ENCODE measurements around the gene STIMATE.
A peak's percentile ranks its signal among the peaks of the same experiment; 100 is the strongest.

STIMATE gene

DNA sequence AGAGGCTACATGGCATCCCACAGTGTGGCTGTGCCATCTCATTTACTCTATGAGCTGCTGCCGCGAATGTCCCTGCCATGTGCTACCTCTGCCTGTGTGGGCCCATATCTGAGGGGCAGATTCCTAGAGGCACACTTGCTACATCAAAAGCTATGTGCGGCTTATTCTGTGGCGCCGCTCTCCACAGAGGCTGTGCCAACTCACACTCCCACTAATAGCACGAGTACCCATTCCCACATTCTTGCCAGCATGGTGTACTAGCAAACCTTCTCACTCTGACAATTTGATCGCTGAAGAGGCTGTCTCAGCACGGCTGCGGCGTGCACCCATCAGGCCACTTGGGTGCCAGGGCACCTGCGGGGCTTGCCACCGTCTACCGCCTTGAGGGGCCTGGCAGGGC is 31.4 kb downstream of the STIMATE start:
- no peak for DNase-seq

DNA sequence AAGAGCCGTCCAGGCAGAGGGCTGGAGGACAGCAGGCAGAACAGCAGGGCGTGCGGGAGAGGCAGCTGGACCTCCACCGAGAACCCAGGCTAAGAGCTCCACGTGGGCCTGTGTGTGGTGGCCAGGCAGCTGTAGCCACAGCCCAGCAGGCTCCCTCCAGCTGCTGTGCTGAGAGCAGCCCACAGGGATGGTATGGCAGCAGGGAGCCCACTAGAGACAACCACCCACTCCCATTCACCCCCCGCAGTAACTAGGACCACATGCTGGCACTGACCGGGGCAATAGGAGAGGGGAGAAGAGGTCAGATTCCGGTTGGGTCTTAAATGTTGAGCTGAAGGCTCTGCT is 37.0 kb downstream of the STIMATE start:
- DNase-seq = no peak

DNA sequence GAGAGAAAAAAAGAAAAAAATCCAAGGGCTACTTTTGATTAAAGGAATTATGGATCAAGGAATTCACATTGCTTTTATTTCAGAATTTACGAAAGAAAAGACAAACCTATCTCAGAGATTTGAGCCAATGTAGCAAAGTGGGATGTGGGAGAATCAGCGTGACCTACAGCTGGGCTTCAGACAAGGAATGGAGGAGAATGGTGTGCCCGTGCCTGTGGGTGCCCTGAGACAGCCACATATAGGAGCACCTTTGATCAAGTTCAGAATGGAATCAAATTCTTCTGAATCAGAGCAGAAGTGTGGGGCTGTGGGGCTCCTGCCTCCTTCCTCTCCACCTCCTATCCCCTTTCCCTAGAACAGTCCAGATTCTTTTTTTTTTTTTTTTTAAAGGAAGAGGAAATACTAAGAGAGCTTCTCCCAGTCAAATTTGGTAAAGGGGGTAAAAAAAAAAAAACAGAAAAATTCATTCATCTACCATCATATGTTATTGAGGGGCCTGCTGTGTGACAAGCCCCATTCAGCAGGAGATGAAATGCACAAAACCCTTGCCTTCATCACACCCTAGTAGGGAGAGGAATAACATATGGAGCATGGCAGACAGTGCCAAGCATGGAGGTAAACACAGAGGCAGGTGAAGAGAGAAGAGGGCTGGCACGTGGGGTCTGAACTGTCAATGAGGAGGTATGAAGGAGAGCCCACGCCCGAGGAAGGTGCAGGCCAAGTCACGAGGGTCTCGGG is 37.5 kb downstream of the STIMATE start:
- DNase-seq = no peak

DNA sequence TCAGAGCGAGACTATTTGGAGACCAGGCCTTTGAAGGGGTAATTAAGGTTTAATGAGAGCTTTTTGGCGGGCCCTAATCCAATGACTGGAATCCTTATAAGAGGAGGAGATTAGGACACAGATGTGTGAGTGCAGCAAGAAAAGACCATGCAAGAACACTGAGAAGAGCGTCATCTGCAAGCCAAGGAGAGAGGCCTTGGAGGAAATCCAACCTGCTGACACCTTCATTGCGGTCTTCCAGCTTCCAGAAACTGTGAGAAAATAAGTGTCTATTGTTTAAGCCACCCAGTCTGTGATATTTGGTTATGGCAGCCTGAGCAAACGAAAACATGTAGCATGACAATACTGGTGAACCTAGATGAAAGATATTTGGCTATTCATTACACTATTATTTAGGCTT is 39.5 kb downstream of the STIMATE start:
- no peak for DNase-seq

DNA sequence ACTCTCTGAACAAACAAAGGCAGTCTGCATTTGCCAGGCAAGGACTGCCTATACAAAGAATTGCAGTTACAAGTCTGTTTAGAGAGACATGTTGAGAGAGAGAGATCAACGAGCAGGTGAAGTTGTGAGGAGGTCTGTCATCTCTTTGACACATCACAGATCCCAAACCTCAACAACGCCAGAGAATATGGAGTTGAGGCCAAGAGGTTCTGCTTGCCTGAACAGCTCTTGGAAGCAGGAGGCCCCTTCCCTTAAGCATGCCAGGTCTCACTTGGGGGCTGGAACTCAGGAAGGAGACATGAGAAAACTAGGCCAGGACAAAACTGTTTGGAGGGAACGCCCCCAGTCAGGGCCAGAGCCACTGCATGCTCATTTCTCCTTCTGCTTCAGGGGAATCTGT is 40.2 kb downstream of the STIMATE start:
- DNase-seq = no peak

DNA sequence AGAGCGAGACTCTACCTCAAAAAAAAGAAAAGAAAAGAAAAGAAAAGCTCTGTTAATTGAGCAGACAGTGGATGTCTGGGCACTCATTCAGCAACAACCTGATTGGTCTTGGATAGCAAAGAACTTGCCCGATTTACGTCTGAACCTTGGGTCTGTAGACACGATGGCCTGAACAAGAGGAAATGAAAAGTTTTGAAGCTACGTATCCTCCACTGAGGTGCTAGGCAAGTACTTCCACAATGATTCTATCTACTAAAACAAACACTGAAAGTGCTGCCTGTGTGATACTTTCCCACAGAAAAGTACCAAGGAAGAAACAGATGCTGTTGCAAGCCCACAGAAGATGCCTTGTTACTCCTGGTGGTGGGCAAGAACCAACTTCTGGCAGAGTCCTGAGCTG is 40.7 kb downstream of the STIMATE start:
- DNase-seq = no peak

DNA sequence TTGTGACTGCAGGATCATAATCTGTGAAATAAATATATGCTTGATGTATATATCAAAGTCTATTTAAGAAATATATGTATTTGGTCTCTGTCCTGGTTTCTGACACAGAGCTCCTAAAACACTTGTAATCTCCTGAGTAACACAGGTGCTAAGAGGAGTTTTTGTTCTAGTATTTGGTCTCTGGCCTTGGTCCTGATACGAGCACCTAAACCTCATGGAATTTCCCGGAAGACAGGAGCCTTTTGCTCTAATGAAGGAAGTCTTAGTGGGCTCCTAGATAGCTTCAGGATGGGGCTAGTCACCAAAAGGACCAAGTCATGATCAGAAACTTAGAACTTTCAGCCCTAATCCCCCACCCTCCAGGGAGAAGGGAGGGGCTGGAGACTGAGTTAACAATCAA is 43.3 kb downstream of the STIMATE start:
- DNase-seq = no peak

DNA sequence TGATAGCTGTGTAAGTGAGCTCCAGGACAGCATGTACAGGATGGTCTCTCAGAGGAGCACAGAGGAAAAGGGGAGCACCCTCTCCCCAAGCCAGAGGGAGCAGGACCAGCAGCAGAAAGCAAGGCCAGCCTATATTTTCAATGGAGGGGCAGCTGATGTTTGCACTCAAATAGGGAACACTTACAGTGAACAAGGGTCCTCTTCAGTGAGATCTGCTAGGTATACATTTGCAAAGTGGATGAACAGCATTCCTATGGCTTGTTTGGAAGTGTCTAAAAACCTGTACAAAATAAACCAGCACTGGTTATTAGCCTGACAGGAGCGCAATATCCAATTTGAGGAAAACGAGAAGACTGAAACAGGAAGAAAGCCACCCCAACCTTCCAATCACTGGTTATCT is 44.9 kb downstream of the STIMATE start:
- DNase-seq = no peak

DNA sequence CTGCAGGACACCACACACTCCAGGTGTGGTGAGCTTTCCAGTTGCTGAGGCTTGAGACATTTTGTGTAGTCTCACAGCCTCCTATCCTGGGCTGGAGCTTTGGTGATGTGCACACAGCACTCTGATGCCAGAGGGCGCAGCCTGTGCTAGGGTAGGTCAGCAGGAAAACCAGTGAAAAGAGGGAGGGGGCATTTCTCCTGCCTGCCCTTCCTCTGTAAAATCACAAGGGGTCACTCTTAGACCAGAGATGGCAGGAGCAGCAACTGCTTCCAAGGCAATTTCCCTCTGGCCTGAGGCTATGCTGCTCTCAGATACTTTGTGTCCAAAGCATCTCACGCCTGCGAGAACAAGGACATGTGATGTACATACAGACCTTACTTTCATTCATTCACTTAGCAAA is 46.0 kb downstream of the STIMATE start:
- DNase-seq = peak; percentile 38

DNA sequence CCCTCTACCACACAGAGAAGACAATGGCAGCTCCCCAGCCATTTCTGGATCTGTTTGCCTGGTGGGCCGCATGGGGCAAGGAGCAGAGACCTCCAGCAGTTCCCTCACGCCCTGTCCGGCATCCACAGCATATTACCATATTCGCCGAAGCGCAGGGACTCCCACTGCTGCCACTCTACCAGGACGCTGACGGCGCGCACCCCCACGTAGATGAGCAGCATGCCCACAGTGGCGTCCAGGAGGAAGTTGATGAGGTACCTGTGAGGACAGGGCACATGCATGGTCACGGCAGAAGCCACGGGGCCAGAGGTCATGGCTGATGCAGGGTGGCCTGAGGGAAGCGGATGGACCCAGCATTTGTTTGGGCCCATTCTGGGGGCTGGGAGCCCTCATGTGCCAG is 47.7 kb downstream of the STIMATE start:
- DNase-seq = no peak

DNA sequence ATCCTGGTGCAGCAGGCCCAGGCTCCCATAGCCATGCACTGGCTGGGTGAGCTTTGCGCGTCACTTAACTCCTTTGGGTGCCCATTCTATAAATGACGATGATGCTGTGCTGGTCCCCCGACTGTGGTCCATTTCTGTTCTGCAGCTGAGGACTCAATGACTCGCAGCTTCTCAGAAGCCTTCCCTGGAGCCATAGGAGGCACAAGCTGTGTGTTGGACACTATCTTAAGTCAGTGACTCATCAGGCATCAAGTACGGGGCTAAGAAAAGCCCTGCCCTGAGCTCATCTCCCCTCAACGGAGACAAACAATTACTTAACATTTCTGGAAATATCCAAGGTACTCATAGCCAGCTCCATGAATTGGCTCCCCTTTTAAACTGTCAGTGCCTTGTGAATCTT is 48.7 kb downstream of the STIMATE start:
- DNase-seq = no peak

DNA sequence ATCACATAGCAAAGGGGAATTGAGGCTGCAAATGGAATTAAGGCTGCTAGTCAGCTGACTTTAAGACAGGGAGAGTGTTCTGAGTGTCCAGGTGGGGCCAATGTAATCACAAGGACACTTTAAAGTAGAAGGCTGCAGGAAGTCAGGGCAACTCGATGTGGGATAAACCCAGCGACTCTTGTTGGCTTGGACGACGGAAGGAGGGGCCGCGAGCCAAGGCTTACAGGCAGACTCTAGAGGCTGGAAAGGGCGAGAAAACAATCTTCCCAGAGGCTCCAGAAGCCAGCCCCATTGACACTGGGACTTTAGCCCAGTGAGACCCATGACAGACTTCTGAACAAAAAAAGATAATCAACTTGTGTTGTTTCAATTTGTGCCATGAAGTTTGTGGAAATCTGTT is 49.6 kb downstream of the STIMATE start:
- no peak for DNase-seq

DNA sequence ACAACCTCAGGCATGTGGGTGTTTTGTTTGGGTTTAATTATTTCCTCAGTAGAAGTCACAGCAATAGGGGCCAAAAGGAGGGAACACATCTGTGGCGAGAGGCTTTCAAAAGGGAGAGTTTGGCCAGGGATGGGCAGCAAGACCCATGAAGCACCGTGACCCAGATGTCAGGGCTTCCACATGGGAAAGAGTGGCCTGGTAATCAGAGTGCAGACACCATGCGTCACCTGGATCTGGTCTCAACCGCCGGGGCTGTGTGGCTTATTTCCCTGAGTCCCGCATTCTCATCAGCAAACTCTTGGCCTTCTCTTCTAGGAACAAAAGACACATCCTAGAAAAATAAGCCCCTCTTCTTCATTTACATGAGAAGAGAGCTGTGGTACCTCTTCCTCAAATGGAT is 50.1 kb downstream of the STIMATE start:
- DNase-seq = no peak

DNA sequence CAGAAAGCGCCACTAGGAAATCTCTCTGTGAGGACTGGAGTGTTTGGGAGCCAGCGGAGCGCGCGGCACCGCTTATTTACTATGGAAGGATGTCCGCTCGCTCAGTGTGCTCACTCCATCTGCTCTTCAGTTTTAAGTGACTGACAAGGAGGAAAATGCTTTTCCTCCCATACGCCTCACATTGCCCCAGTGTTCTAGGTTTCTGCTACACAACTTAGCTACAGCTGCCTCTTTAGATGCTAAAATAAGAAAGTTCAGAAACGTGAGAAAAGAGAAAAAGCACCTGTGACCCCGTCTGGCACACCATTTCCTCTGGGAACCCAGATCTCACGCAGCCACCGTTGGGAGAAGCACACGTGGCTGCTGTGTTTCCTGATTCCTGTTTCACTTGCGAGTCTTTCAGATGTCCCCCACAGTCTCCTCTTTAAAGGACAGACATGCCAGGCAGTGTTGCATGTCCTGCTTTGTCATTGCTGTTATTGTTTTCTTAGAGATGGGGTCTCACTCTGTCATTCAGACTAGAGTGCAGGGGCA is 50.8 kb downstream of the STIMATE start:
- no peak for DNase-seq

DNA sequence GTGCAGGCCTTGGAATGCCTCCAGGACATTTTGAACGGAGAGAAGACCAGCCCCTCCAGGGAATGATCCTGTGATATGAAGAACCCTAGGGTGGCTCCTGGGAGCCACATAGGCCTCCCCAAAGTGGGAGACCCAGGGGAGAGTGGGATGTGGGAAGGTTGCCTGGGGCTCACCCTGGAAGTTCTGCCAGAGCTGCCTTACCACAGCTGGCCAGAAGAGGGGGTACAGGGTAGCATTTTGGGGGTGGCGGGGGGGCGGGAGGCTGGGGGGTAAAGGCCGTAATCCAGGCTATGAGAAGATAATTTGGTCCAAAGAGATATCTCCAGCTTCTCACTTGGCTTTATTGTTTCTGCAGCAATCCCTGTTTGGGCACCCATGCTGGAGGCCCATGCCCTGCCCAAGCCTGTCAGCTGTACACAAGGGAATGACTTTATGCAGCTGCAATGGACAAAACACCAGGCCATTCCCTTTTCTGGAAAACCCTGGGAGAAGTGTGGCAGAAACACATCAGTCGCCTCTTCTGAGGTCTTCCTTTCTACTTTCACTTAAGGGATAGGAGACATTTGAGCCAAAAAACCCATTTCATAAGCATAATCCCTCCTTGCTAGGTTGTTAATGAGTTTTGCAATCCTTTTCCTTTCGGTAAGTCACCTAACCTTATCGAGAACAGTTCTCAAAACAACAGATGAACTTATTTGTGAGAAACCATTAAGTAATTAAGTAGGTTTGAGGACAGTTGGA is 51.5 kb downstream of the STIMATE start:
- no peak for DNase-seq

DNA sequence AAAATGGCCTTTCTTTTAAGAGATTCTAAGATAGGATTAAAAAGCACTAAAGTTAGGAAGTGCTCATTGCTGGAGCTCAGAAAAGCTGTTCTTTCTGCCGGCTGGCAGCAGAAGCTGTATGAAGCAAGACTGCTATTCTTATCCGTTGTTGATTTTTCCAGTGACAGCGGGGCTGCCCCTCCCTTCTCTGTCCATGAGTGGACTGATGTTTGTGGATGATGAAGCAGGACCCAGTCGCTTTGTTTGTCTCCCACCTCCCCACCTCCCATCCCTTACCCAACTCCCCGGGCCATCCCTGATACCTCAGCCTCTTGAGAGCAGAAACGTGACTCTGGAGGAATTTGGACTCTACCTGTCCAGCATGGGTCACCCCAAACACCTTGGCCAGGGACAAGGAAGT is 52.2 kb downstream of the STIMATE start:
- DNase-seq = peak; percentile 37

DNA sequence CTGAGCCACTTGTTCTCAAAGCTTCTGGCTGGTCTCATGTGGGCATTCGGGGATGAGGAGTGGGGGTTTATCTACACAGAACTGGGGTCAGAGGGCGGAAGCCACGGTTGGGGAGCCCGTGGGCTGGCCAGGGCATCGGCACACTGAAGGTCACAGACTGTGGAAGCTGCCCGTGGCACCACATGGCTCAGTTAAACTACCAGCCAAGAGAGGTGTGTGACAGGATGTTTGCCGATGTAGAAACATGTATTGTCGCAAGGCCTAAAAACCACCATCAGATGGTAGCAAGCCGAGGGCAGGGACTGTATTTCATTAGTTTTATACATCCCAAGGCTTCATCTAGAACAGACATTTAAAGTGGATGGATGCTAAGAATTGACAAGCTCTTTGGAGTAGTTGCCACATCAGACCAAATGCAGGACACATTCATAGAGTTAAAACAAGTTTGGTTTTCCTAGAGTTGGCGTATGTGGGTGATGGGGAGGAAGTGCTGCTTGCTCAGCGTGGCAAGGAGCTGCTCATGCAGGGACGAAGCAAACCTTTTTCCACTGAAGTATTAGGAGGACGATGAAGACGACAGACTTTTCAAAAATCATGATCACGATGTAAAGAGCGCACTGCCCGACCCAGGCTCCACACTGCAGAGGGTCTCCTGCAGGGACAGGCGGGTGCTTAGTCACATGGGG is 52.9 kb downstream of the STIMATE start:
- DNase-seq = no peak

DNA sequence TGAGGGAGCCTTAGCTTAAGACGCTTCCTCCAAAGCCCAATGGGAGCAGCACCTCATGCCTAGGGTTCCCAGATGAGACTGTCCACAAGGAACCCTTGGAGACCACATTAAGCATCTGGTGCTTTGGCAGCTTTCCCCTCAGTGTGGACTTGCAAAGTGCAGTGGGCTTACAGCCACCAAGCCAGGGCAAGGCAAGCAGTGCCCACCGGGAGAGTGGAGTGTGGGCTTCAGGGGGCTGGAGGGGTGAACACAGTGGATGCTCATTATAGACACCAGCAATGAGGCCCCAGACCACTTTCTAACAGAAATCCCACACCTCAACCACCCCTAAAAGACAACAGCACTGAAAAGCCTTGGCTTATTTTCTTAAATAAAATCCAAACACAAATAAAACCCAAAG is 53.5 kb downstream of the STIMATE start:
- DNase-seq = no peak

DNA sequence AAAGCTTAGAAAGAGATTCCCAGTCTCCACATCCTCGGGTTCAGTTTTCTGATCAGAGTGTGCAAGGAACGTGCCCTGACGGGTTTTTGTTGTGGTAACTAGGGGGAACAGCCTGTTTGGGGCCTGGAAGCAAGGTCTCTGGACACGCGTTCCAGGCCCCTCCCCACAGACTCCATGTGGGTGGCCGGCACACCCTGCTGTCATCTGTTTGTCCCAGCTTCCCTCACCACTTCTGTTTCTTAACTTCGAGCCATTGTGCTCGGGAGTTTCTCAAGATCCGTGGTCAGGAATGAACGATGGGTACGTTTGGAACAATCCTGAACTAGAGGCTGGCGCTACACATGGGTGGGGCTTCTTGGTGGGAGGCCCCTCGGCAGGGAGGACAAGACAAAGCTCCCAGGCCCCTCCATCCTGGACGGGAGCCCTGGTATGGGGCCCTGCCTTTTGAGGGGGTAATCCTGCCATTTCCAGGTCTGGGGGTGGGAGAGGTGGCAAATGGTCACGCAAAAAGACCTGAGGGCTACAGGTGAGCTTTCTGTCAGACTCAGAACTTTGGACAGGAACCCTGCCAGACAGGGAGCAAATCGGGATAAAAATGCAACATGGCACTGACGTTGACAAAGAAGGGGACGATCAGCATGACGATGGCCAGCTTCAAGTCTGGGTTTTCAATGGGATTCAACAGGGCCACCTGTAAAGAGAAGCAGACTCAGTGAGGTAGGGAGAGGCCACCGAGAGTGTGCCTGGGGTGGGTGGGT is 54.1 kb downstream of the STIMATE start:
- DNase-seq = no peak

DNA sequence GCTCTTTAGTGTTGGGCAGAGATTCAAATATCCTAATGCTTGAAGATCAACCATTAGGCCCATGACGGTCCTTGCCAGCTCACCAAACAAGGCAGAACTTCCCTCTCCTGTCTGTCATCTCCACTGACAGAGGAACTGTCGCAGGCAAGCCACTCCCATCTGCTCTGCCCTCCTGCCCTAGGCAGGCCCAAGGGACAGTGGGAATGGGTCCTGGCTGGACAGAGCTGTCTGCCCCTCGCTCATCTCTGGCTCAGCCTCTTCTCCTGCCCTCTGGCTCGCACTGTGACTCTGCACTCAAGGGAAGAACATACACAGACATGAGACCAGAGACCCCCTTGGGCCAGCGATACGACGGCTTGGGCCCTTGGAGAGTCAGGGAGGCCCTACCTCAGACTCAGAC is 54.9 kb downstream of the STIMATE start:
- DNase-seq = no peak

DNA sequence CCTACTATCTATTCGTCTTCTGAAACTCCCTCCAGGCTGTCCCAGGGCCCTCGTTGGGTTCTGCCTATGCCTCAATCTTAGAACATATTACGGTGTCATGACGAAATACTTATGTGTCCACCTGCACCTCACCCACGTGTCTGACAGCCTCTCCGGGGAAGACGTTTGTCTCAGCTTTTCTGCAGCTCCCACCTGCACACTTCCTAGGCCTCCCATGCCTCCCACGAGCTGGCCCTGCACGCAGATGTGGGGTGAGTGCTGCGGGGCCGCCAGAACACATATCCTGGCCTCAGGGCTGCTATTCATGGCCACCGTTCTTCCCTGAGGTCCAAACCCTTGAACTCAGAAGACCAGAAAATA is 55.4 kb downstream of the STIMATE start:
- DNase-seq = no peak

DNA sequence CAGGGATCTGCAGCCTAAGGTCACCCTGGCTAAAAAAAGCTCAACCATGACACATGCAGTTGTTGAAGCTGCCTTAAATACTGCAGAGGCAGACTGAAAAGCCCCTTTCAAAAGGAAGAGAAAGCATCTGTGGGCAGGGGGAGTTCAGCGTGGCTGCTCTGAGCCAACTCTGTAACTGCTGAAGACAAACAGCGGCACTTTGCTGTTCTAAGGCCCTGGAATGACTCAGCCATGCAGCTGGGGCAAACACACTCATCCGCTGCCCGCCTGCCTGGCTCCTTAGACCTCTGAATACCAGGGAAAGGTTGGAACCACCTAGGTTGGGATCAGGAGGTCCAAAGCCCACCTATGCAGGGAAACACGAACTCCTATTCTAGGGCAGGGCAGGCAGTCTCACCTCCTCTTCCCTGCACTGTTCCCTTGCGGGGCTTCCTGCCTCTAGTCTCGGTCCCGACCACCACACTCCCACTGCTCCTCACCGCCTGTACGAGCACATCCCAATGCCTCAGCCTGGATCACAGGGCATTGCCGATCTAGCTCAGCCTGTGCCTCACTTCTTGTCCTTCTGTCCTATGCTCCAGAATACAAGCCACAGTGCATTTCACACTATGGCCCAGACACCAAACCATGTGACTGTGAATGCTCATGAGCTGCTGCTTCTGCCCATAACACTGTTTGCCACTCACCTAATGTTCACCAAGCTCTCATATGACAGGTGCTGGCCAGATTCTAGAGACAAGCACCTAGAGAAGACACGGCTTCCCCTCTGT is 56.0 kb downstream of the STIMATE start:
- no peak for DNase-seq

Data from SHP77 treated with DMSO at 0.1 percent for 48 hours (cell line).